GM08714 (cell line): ENCODE data around the gene ZNF121.
"Not testable (repeated sequence)": the region's sequence is repeated elsewhere in the genome, so short reads cannot be mapped to it uniquely, and the experiment has no call there.

Experiments used
- H3K4me3 ChIP-seq: fragments of 200-500 bp; sonication (Bioruptor generic); 2 replicates; pipeline ENCODE4 v1.5.1; 2014; ENCODE audit warnings: mild to moderate bottlenecking, low read length, inconsistent platforms
- ZNF274 ChIP-seq: IDR thresholded peaks from 2 replicates; pipeline ENCODE4 v1.6.1; 2012; ENCODE audit warnings: mild to moderate bottlenecking, low read depth, low read length

The ZNF121 gene

DNA sequence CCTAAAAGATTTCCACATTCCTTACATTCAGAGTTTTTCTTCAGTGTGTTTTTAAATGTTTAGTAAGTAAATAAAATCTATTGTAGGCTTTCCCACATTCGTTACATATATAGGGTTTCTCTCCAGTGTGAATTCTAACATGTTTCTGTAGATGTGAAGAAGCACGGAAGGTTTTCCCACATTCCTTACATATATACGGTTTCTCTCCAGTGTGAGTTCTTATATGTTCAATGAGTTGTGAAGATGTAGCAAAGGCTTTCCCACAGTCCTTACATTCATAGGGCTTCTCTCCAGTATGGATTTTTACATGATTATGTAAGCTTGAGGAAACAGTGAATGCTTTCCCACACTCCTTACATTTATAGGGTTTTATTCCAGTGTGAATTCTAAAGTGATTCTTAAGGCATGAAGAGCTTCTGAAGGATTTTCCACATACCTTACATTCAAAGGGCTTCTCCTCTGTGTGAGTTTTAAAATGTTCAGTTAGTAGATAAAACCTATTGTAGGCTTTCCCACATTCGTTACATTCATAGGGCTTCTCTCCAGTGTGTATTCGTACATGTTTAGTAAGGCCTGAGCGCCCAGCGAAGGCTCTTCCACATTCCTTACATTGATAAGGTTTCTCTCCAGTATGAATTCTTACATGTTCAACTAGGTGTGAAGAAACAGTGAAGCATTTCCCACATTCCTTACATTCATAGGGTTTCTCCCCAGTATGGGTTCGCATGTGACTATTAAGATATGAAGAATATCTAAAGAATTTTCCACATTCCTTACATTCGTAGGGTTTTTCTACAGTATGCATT is 18.2 kb downstream of the ZNF121 start:
- no peak overlapping the region for H3K4me3 ChIP-seq
- 0 out of 2 replicates have a peak, but pooled peaks have one; percentile 23 for TF ChIP-seq ZNF274

GRCh38 chr19:9552536-9553274 is 31.6 kb downstream of the ZNF121 start:
- no peak overlapping the region for H3K4me3 ChIP-seq
- TF ChIP-seq ZNF274, result no peak

DNA sequence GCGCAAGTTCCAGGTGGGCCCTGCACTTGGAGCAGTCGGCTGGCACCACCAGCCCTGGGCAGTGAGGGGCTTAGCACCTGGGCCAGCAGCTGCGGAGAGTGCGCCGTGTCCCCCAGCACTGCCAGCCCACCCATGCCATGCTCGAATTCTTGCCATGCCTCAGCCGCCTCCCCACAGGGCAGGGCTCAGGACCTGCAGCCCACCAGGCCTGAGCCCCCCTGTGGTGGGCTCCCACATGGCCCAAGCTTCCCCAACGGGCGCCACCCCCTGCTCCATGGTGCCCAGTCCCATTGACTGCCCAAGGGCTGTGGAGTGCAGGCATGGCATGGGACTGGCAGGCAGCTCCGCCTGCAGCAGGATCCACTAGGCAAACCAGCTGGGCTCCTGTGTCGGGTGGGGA is 36.4 kb downstream of the ZNF121 start:
- H3K4me3 ChIP-seq, result no peak overlapping the region
- TF ChIP-seq ZNF274, result no peak

- not testable (repeated sequence) for H3K4me3 ChIP-seq
These were observed 43.0 kb downstream of the ZNF121 start for GRCh38 chr19:9541281-9541680.

- not testable (repeated sequence) for H3K4me3 ChIP-seq
These were observed 44.4 kb downstream of the ZNF121 start for GRCh38 chr19:9539921-9540320.

- not testable (repeated sequence) for H3K4me3 ChIP-seq
These were observed 45.1 kb downstream of the ZNF121 start for GRCh38 chr19:9539201-9539600.

DNA sequence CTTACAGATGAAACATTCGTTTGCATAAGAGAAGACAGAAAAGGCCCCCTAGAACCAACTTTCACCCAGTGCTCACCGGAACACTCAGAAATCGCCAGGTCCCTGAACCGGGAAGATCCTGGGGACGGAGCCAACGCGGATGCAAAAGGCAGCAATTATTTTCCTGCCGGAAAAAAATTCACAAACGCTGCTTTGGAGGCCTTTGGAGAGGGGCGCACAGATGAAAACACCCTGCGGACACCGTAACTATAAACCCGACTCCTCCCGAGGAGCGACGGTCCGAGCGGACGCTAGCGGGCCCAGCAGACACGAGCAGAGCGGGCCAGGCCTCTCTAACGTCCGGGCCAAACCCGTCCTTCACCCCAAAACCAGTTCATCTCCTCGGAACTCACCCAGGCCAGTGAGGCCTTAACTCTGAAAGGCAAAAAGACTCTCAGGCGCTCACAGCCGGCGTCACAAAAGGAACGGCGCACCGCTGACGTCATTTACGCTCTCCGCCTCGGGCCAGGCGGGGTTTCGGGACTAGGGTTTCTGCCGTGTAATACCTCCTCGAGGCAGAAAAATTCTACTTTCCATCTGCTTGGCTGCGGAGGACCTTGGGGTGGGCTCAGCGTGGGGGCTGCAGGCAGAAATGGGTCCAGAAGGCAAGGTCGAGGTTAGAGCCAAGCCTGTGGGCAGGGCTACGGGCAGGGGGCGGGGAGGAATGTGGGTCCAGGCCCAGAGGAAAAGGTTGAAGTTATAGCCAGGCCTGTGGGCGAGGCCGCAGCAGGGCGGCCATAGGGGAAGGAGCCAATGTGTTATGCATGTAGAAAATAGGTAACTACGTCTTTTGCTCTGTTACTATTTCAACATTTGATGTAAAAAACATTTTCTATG is 45.9 kb downstream of the ZNF121 start, which contains the start of gene ZNF426:
Gene ZNF426, minus strand, starts transcription at position 463 of the 876 bp plus-strand sequence. CDS start 2,413 bp downstream, outside the sequence.
- no peak for TF ChIP-seq ZNF274
- peak within 1 kb of the TSS; percentile 91 for H3K4me3 ChIP-seq

DNA sequence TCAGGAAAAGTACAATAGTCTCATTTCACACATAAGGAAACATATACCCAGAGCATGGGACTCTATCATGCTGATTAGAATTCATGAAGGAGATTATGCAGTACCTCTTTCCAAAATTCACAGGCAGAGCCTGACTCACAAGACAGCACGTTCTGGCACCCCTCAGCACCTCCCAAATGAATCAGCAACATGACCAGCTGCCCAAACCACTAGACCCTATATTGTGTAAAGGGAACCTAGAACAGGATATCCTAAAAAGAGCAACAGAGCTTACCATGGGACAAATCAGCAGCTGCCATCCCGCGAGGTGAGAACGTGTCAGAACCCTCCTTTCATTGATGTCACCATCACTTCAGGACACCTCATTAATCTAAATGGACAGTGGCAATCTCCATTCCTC is 48.4 kb downstream of the ZNF121 start:
- TF ChIP-seq ZNF274, result no peak
- H3K4me3 ChIP-seq, result no peak overlapping the region

DNA sequence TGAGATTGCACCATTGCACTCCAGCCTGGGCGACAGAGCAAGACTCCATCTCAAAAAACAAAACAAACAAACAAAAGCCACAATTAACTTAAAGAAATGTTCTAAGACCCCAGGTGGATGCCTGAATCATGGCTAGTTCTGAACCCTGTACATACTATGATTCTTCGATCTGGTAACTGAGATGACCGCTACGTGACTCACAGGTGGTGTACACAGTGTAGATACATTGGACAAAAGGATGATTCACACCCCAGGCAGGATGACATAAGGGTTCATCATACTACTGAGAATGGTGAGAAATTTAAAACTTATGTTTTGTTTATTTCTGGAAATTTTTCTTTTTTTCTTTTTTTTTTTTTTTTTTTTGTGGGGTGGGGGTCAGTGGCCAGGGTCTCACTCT is 52.4 kb downstream of the ZNF121 start:
- TF ChIP-seq ZNF274, result no peak
- H3K4me3 ChIP-seq, result no peak overlapping the region

- peak; percentile 90 for TF ChIP-seq ZNF274
- H3K4me3 ChIP-seq, result no peak overlapping the region
These were observed 55.5 kb downstream of the ZNF121 start for GRCh38 chr19:9528757-9529336.

GRCh38 chr19:9523885-9524474 is 60.3 kb downstream of the ZNF121 start:
- TF ChIP-seq ZNF274, result no peak
- H3K4me3 ChIP-seq, result no peak overlapping the region
